Skeletal muscle satellite cell (primary cell): ENCODE measurements around the gene AGBL4.

Source experiments
- H3K27me3 ChIP-seq: 2 replicates; pipeline ENCODE4 v1.7.0; 2013; ENCODE audit warnings: low read length; ENCODE audit not compliant: control insufficient read depth, insufficient read depth
- H3K36me3 ChIP-seq: 2 replicates; pipeline ENCODE4 v1.7.0; 2013; ENCODE audit warnings: mild to moderate bottlenecking, control low read depth, low read length; ENCODE audit not compliant: insufficient read depth
- H3K4me1 ChIP-seq: 2 replicates; pipeline ENCODE4 v1.7.0; 2013; ENCODE audit warnings: low read length; ENCODE audit not compliant: control insufficient read depth, insufficient read depth
- H3K4me2 ChIP-seq: 2 replicates; pipeline ENCODE4 v1.7.0; 2013; ENCODE audit warnings: mild to moderate bottlenecking, low read length
- H3K4me3 ChIP-seq: 2 replicates; pipeline ENCODE4 v1.7.0; 2013; ENCODE audit warnings: low read length
- H3K9ac ChIP-seq: 2 replicates; pipeline ENCODE4 v1.7.0; 2013; ENCODE audit warnings: mild to moderate bottlenecking, low read depth, low read length, moderate library complexity
- H3K9me3 ChIP-seq: replicated peaks from 2 replicates; pipeline ENCODE4 v1.7.0; 2013; ENCODE audit warnings: mild to moderate bottlenecking, control low read depth, low read length

AGBL4 gene

DNA sequence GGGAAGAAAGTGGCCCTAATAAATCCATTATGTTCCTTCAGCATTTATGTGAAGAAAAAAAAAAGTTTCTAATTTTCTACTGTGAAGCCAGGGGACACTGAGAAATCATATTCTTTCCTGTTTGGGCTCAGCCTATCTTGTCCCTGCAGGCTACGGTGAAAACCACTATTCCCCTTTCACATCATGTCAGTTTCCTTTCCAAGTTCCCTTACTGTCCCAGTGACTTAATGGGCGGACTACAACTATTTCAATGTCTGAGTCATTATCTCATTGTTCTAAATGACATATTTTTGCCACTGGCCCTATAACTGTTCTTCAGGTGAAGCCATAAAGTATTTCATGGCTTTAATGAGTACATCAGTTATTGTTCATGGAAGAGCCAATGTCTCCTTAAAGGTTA, 1175.7 kb downstream of the AGBL4 start:
- H3K4me3 ChIP-seq, result no peak overlapping the region
- no peaks in the 10 kb centered on the region for H3K9me3 ChIP-seq
- H3K9ac ChIP-seq, result no peak overlapping the region
- H3K4me2 ChIP-seq, result no peak overlapping the region
- peaks cover 8% of the 10 kb centered on the region for H3K27me3 ChIP-seq
- H3K36me3 ChIP-seq, result no peaks in the 10 kb centered on the region
- H3K4me1 ChIP-seq, result peaks cover 19% of the 10 kb centered on the region

DNA sequence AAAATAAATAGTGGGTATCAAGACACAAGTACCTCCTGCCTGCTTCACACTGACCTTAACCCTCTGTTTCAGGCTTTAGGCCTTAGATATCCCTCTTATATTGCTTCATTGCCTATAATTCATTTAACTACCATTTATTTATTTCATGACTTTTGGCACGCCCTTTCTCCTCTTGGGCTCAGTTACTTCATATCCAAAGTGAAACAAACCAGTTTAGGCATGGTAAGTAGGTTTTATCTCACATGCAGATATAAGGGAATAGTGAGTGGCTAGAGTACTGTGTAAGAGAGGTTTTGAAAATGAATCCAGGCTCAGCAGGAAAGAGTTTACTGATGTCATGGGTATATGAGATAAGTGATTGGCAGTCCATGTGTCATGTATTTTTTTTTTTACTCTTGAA, 1177.3 kb downstream of the AGBL4 start:
- Histone ChIP-seq H3K4me3 (no peak overlapping the region), H3K36me3 (no peaks in the 10 kb centered on the region), H3K9me3 (no peaks in the 10 kb centered on the region), H3K27me3 (peaks cover 8% of the 10 kb centered on the region), H3K9ac (no peak overlapping the region), H3K4me1 (peaks cover 5% of the 10 kb centered on the region), H3K4me2 (no peak overlapping the region)

DNA sequence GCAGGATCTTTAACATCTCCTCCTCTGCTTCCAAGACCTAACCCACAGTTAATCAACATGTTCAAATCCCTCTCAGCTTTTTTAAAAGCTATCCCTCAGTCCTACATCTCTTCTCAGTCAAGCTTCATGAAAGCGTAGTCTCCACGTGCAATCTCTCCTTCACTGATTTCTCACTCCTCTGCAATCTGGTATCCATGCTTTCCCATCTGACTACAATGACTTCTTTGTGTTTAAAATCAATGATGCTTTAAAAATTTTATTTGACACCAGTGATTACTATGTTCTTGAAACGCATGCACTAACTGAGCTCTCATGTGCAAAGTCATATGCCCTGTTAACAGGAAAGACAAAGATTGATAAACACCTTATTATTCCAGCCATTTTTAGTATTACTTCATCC, 1179.6 kb downstream of the AGBL4 start:
- Histone ChIP-seq H3K9ac (no peak overlapping the region), H3K27me3 (peaks cover 11% of the 10 kb centered on the region), H3K4me3 (no peak overlapping the region), H3K9me3 (no peaks in the 10 kb centered on the region), H3K4me1 (no peaks in the 10 kb centered on the region), H3K36me3 (no peaks in the 10 kb centered on the region), H3K4me2 (no peak overlapping the region)

DNA sequence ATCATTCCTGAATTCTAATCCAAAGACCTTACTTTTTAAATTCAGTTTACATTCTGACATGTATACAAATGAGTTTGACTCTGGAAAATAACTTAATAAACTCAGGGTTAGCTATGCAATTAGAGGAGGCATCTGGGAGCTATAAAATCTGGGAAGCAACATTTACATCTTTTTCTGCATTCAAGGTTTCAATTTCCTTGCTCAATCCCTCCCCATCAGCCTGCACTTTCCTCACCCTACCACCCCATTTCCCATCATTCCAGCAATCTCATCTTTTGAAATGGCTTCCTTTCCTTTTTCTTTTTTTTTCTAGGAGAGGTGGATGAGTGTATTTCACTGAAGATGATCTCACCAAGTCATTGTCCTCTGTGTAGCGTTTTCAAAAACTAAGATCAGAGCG, 1181.8 kb downstream of the AGBL4 start:
- Histone ChIP-seq H3K9ac (no peak overlapping the region), H3K27me3 (peaks cover 11% of the 10 kb centered on the region), H3K9me3 (no peaks in the 10 kb centered on the region)

DNA sequence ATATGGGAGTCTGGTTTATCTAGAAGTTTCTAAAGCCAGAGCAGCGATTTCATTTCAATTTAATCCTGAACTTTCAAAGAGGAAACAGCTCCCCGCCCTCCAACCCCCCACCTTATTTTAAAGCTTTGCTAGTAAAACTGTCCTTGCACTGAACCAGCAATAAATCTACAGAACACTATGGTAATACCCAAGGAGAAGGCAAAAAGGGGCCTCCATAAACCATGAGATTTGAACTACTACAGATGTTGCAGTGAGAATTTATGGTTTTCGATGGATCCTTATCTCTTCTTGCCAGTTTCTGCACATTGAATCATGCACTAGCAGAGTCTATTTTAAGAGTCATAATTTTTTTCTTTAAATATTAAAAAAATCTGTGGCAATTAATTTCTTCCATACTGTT, 1182.3 kb downstream of the AGBL4 start:
- Histone ChIP-seq H3K4me1 (no peaks in the 10 kb centered on the region), H3K27me3 (peaks cover 11% of the 10 kb centered on the region), H3K4me2 (no peak overlapping the region), H3K36me3 (no peaks in the 10 kb centered on the region), H3K9me3 (no peaks in the 10 kb centered on the region), H3K4me3 (no peak overlapping the region), H3K9ac (no peak overlapping the region)

More for the DNA sequence above, 1181.8 kb downstream of the AGBL4 start:
- Histone ChIP-seq H3K4me3 (no peak overlapping the region), H3K4me2 (no peak overlapping the region), H3K36me3 (no peaks in the 10 kb centered on the region), H3K4me1 (no peaks in the 10 kb centered on the region)

DNA sequence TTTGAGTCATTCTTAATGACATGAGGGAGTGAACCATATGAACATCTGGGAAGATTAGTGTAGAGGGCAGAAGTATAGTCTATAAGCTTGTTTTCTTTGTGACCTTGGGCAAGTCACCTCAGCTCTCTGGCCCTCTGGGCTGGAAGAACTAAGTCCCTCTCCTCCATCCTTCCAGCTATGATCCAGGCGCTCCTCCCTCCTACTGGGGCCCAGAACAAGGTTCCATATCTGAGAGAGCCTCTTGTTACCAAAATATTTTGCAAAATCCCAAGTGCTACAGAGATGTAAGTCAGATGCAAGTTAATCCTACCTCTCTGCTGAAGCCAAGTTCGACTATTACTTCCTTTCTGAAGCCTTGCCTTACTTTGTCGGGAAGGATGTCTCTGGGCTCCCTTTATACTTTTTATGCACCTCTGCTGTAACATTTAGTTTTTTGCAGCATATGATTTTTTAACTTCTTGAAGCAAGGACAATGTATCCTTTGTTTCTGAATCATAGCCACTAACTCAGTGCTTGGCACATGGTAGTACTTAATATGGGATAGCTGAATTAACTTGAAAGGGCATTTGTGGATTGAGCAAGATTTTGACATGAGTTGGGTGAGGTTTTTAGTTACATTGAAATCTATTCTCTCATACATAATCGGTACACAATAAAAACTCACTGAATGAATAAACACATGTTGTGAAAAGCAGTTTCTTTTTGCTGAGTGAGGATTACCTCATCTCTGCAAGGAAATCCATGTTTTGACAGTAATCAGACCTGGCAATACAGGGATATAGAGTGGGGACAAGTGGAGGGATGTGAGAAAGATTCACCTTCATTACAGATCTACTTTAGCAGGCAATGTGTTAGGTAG, 1192.4 kb downstream of the AGBL4 start:
- Histone ChIP-seq H3K4me2 (no peak overlapping the region), H3K36me3 (no peaks in the 10 kb centered on the region), H3K9me3 (no peaks in the 10 kb centered on the region)

DNA sequence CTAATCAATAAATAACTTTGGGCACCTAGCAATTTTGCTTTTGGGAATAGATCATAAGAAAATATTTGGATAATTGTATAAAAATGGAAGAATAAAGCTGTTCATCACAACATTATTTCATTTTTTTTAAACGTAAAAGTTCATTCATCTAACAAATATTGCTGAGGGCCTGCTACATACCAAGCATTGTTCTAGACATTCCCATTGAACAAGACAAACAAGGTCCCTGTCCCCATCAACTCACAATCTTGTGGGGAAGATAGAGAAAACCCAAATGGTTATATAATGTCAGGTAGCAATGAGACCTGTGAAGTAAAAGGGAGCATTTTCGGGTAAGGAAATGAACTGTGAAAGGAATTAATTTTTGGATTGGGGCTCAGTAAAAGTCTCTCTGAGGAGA, 1193.0 kb downstream of the AGBL4 start:
- no peaks in the 10 kb centered on the region for H3K36me3 ChIP-seq
- H3K4me3 ChIP-seq, result no peak overlapping the region
- no peak overlapping the region for H3K9ac ChIP-seq
- H3K4me1 ChIP-seq, result no peaks in the 10 kb centered on the region
- H3K4me2 ChIP-seq, result no peak overlapping the region
- H3K27me3 ChIP-seq, result peaks cover 30% of the 10 kb centered on the region
- H3K9me3 ChIP-seq, result no peaks in the 10 kb centered on the region

More for the DNA sequence above, 1192.4 kb downstream of the AGBL4 start:
- Histone ChIP-seq H3K9ac (no peak overlapping the region), H3K4me1 (no peaks in the 10 kb centered on the region), H3K27me3 (peaks cover 26% of the 10 kb centered on the region), H3K4me3 (no peak overlapping the region)

DNA sequence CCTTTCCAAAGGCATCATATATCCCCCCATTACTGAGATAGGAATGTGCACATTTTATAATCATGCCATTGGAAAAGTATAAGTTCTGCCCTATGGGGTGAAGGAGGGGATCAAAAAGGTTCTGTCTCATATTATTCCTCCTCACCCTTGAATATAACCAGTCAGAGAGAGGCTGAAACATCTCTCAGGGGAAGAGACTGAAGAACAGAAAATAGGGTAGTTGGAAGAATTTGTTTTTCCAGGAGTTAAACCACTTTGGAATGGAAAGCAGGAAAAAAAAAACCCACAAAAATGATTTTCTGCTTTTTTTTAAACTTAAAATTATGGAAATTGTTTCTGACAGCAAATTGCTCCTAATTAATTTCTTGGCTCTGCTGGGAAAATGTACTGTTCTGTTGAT, 1194.3 kb downstream of the AGBL4 start:
- Histone ChIP-seq H3K9me3 (no peaks in the 10 kb centered on the region), H3K4me2 (no peak overlapping the region), H3K4me3 (no peak overlapping the region), H3K9ac (no peak overlapping the region), H3K4me1 (no peaks in the 10 kb centered on the region), H3K27me3 (peaks cover 31% of the 10 kb centered on the region), H3K36me3 (no peaks in the 10 kb centered on the region)

DNA sequence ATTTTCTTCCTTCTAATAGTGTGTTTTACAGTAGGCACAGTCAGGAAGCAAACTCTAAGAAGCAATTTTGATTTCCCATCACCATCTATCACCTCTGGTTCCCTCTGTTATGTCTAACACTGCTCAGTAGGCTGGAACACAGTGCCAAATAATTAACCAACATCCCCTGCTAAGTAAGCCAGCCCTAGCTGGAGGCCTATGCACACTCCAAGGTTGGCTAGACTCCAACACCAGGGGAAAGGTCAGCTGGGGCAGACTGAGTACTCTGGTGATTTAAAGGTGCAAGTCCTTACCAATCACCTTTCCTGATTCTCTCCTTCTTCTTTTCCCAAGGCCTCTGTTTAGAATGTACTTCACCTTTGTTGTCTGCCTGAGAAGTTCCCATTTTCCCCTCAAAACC, 1200.6 kb downstream of the AGBL4 start:
- Histone ChIP-seq H3K4me2 (no peak overlapping the region), H3K27me3 (peaks cover 22% of the 10 kb centered on the region), H3K4me3 (no peak overlapping the region), H3K9me3 (no peaks in the 10 kb centered on the region), H3K4me1 (no peaks in the 10 kb centered on the region), H3K9ac (no peak overlapping the region), H3K36me3 (no peaks in the 10 kb centered on the region)

DNA sequence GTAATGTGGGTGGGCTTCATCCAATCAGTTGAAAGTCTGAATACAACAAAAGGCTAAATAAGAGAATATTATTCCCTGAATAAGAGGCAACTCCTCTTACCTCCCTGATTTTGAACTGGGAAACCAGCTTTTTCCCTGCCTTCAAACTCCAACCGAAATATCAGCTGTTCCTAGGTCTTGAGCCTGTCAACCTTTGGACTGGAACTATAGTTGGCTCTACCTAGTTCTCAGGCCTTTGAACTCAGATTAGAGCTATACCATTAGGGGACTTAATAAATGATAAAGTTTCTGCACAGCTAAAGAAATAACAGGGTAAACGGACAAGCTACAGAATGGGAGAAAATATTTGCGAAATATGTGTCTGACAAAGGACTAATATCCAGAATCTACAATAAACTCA, 1203.3 kb downstream of the AGBL4 start:
- Histone ChIP-seq H3K27me3 (peaks cover 17% of the 10 kb centered on the region), H3K4me1 (no peaks in the 10 kb centered on the region), H3K4me2 (no peak overlapping the region), H3K36me3 (no peaks in the 10 kb centered on the region), H3K9ac (no peak overlapping the region), H3K4me3 (no peak overlapping the region), H3K9me3 (no peaks in the 10 kb centered on the region)

DNA sequence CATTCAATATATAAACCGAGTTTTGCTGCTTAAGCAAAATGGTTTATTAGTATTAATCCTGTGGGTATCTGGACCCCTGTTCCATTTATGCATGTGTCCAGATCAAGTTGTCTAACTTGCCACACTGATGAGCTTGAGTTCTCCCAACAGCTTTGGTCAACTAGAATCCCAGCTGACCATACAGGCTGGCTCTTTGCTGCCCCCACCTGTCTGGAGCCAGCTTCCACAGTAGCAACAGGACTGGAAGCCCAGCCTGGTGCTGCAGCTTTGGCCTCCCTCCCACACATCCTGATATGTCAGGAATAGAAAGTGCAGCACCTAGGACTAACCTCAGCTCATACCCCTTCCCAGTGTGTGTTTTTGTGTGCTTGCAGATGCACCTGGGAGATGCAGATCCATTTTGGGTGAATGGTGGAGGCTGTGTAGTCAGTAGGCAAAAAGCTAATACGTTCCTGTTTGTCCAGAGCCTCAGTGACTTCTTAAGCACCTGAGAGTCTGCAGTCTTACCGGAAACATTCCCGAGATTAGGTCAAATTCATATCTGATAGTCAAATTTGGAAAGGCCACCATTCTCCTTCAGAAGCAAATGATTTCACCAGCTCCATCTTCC, 1206.1 kb downstream of the AGBL4 start:
- Histone ChIP-seq H3K36me3 (no peaks in the 10 kb centered on the region), H3K9ac (no peak overlapping the region), H3K4me3 (no peak overlapping the region), H3K4me2 (no peak overlapping the region), H3K27me3 (peaks cover 3% of the 10 kb centered on the region), H3K4me1 (no peaks in the 10 kb centered on the region), H3K9me3 (no peaks in the 10 kb centered on the region)

DNA sequence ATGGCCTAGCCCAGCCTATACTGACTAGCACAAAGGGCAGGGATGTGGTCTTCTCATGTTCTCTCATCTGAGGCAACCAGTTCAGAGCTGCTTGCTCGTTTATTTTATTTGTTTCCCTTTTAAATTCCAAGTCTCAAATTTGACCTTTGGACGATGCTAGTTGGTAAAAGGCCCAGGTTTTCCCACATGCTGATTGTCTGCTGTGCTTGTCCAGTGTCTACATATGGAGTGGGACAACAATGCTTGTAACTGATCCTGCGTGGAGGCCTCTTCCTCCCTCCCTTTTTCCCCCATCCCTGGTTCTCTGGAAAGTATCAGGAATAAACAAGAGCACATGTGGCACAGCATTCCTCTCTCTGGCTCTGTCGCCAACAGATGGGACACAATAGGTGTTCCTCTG, 1213.0 kb downstream of the AGBL4 start:
- no peaks in the 10 kb centered on the region for H3K9me3 ChIP-seq
- H3K9ac ChIP-seq, result no peak overlapping the region
- H3K4me1 ChIP-seq, result no peaks in the 10 kb centered on the region
- H3K4me2 ChIP-seq, result no peak overlapping the region
- H3K27me3 ChIP-seq, result peaks cover 5% of the 10 kb centered on the region
- no peak overlapping the region for H3K4me3 ChIP-seq
- H3K36me3 ChIP-seq, result no peaks in the 10 kb centered on the region
